ENCODE results near the gene PANK1.

- no peak for TF ChIP-seq CTCF (IDR thresholded peaks at IDR 0.05; ENCODE audit: low read depth, low read length, poor library complexity, severe bottlenecking)
- no peak for TF ChIP-seq EZH2phosphoT487 (IDR thresholded peaks at IDR 0.05; ENCODE audit: borderline replicate concordance, low read length)
Measured at GRCh38 chr10:89611282-89611681, 33.8 kb downstream of the PANK1 start.

All from DOHH2 (cell line).